Measurements from ENCODE around the gene TOP2B.
A peak's percentile ranks its signal among the peaks of the same experiment; 100 is the strongest.

TOP2B gene

DNA sequence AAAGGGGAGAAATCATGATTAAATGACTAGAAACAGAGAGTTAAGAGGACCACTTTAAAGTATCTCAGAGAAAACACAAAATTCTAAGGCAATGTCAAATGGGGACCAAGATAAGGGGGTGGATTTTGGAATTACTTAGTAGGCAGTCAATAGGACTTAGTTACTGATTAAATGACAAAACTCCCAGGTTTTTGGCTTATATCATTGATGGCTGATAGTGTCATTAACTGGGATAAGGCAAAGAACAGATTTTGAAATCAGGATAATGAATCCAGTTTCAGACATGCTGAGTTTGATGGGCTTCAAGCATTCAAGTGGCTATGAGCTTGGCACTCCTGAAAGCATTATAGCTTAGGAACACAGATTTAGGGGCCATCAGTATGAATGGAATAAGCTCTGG, 53.9 kb downstream of the TOP2B start:
- FAIRE-seq = no peak

- FAIRE-seq = no peak
Measured at GRCh38 chr3:25610167-25610566, 54.5 kb downstream of the TOP2B start.

DNA sequence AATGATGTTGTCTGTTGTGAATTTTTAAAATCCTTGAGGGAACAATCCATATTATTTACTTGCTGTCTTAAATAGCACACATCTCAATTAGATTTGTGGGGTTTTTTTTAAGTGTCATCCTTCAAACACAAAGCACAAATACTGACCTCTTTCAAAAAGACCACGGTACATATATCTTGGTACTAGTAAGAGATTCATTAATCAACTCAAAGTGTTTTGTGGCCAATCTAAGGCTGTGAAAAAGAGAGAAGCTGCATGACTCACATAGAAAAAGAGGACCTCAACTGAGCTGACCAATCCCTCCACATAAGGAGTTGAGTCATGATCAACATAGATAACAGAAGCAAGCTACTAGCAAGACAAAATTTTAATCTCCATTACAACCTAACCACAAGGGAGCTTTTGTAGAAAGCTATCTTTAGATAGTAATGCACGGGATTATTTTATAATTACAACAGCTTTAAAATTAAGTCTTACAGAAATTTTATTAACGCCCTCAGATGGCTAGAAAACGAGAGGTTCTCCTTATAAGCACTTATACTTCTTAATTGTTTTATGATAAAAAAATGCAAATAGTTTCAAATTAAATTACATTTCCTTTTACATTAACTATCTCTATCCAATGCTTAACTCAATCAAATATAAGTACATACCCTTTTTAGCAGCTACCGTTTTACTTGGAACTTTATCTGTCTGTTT, 60.5 kb downstream of the TOP2B start:
- peak; percentile 21 for FAIRE-seq

- FAIRE-seq = no peak
Measured at GRCh38 chr3:25603703-25604102, 61.0 kb downstream of the TOP2B start.

DNA sequence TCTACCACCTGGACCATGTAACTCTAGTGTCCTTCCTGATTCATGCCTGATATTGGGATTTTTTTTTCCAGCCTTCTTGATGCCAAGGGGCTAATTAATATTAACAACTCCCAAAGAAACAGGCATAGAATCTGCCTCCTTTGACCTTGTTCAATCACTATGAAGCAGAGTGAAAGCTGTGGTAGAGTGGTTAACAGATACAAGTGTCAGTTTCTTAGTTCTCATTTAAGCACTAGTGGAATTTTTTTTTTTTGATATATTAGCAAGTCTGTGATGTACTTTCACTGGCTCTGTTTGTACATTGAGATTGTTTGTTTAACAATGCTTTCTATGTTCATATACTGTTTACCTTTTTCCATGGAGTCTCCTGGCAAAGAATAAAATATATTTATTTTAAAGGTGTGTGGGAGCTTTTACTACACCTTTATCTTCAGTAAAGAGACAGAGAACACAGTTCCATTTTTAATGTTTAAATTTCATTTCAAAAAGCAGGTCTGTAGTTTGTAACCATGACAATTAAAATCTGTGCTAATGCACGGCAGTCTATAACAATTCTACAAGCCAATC, 67.1 kb downstream of the TOP2B start:
- no peak for FAIRE-seq

DNA sequence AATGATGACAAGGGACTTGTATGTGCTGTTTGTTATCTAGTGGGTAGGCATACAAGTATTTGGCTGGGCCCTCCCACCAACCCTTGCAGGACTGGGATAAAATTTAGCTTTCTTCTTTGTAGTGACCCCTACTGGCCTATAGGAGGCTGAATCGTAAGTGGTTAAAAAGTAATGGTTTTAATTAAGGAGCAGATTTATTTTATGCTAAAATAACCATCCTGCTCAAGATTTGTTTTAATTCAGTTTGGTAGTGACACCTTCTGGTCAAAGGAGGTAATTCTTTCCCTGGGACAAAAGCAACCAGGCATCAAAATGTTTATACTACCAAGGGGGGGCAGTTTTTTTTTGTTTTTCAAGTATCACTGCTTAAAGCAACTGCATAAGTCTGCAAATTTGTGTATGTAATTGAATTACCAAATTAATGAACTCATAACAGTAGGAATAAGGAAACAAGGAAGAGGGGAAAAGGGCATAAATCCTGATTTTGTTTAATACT, 70.7 kb downstream of the TOP2B start:
- peak; percentile 10 for FAIRE-seq

DNA sequence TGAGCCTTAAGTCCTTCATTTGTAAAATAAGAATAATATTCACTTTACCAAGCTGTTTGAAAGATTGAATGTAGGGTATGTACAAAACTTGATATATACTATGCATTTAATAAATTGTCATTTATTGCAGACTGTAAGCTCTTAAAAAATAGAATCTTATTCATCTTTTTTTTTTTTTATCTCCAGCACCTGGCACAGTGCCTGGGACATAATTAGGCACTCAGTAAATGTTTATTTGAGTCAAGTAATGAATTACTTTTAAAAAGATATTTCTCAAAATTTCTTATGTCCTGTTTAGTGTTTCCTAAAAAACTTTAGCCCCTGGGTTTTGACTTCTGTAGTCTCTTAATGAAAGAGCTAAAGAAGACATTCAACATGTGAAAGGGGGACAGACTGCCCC, 71.7 kb downstream of the TOP2B start:
- no peak for FAIRE-seq

DNA sequence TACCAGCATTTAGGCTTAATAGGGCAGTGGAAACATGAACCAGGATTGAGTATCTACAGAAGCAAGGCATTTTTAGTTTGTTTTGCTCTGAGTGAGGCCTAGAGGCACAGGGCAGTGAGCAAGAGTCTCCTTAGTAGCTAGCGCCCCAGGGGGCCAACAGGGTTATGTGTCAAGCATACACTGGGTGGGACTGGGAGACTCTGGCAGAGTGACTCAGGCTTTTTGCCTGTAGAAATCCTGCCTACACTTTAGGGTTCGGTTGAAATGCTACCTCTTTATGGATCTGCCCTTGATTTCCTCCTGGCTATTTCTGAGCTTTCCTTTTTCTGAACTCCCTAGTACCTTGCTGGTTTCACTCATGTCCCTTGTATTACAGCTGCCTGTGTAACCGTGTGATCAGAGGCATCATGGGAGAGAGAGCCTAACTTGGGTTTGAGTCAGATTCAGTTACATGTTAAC, 72.2 kb downstream of the TOP2B start:
- no peak for FAIRE-seq

DNA sequence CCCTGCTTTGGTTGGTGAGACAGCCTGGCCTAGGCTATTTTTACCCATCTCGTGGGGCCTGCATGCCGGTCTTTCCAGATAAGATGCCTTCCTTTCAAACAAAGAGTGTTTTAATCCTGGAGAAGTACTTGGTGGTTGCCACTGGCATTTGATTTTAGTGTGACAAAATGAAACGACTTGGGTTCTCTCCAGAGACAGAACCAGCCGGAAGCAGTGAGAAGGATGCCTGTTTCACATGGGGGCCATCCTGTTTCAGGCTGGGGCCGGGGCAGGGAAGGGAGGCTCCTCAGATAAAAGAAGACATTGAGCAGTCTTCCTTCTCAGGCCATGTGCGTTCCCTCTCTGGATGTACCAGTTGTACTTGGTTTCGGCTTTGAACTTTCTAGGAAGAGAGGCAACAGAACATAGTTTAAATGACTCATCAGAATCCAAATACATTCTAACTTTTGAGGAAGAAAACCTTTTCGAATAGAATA, 74.9 kb downstream of the TOP2B start:
- FAIRE-seq = no peak

DNA sequence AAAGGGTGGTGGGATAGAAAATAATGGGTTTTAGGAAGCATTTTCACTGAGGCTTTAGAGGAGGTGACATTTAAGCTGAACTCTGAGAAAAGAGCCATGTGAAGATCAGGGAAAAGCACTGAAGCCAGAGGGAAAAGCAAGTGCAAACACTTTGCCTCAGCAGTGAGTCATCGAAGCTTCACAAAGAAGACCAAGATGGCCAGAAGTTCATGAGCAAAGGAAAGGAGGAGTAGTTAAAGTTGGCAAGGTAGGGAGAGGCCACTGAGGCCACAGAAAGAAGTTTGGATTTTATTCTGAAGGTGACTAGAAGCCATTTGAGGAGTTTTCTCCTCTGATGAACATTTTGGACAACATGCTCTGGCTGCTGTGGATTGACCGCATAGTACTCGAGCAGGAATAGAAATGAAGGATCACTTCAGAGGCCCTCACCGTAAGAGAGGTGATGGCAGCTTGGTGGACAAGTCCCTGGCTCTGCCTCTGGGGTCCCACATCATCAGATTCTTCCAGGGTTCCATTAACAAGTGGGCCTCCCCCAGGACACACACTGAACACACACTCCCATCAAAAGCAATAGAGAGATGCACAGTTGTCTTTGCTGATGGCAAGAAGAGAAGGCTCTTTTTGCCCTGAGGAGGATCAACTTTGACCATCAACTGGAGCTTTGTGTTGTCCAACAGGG, 75.5 kb downstream of the TOP2B start:
- FAIRE-seq = no peak

GRCh38 chr3:25588441-25589103, 76.1 kb downstream of the TOP2B start:
- no peak for FAIRE-seq

DNA sequence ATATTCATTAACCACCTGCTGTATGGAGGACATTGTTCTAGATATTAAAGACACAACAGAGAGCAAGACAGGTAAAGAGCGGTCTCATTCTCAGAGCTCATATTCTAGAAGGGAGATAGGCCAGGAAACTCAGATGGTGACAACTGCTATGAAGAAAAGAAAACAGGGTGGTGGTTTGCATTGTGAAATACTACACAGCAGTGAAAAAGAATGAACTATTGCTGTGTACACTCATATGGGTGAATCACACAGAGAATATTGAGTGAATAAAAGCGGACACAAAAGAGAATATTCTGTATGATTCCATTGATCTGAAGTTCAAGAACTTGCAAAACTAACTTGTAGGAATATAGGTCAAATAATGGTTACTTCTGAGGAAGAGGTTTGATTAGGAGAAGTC, 76.7 kb downstream of the TOP2B start:
- no peak for FAIRE-seq

DNA sequence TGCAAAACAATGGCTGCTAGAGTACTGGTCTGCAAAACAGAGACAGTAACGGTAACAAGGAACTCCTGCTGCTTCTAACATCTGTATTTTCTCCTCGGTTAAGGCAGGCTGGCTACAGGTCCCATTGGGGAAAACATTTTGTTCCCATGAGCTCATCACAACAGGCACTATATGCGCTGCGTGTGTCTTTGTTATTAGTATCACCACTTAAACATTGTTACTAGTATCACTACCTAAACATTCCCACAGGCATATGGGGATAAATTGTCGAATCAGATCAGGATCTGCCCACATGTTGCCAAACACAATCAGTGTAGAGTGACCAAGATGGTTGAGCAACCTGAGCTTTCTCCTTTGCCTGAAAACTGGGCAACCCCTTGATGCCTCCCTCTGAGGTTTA, 77.2 kb downstream of the TOP2B start:
- FAIRE-seq = no peak

- no peak for FAIRE-seq
Measured at GRCh38 chr3:25587094-25587493, 77.6 kb downstream of the TOP2B start.

GRCh38 chr3:25586553-25586952, 78.2 kb downstream of the TOP2B start:
- no peak for FAIRE-seq

DNA sequence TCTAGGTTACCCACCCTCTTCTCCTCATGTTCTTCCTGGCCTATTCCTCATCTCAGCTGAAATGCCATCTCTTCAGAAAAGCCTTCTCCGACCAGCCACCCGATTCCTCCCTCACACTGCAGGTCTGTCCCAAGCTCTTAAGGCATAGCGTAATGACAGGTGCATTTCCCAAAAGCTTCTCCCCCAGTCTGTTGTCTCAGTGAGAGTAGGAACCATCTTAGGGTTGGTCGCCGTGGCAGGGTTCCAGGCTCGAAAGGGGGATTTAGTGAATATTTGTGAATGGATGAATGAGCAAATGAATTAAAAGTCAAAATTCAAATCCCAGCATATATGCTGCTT, 78.6 kb downstream of the TOP2B start:
- FAIRE-seq = no peak

GRCh38 chr3:25585361-25586166, 79.1 kb downstream of the TOP2B start:
- no peak for FAIRE-seq

- FAIRE-seq = no peak
Measured at GRCh38 chr3:25584011-25584789, 80.5 kb downstream of the TOP2B start.

GRCh38 chr3:25583343-25583742, 81.4 kb downstream of the TOP2B start:
- no peak for FAIRE-seq

DNA sequence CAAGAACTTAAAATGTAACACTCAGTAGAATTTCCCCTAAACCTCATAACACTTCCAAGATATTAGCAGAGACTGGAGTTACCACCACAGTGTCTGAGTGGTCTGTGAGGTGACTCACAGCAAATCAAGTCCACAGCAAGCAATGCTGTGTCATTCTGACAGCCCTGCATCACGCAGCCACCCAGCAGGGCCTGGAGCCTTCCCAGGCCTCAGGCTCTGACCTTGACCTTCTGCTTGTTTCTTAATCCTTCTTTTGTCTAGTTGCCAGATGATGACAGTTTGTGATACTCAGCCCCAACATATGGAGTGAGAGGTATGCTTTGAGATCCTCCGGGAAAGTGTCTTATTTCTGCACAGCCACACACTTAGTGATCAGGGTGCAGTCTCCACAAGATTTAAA, 82.5 kb downstream of the TOP2B start:
- no peak for FAIRE-seq

GRCh38 chr3:25581823-25582222, 82.9 kb downstream of the TOP2B start:
- no peak for FAIRE-seq

DNA sequence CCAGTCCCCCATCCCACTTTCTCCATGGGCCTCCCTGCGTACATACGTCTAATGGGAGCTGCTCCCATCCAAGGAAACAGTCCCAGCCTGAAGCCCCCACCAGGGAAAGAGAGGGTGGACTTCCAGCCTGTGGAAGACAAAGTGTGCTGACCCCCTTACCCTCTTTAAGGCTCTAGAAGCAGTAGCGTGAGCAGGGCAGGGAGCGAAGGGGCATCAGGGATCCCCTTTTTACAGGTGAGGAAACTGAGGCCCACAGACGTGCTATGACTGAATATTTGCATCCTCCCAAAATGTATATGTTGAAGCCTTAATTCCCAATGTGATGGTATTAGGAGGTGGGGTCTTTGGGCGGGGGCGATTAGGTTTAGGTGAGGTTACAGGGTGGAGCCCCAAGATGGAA, 83.4 kb downstream of the TOP2B start:
- no peak for FAIRE-seq

All from colon (tissue), 2 donors.